K562 (cell line): ENCODE results near the gene RCL1. TPM values are rescaled to one million over a fixed set of nuclear protein-coding genes. Genes with fewer than 3 reads are reported as not detected.
"Not testable (repeated sequence)": the region's sequence is repeated elsewhere in the genome, so short reads cannot be mapped to it uniquely, and the experiment has no call there.

Experiments used
- ATAC-seq: fragments of 200-7000 bp; cut with Tn5 transposase; 3 replicates; pipeline ENCODE4 v1.9.1; 2020; ENCODE audit warnings: moderate library complexity
- BruUV-seq: library from RNA; stranded (reverse); fragments of 400-500 nt; replicated peaks from 2 replicates; lab custom pipeline; 2021; lab: Mats Ljungman, UMichigan
- CTCF ChIA-PET: fragments of 300-600 bp; formaldehyde crosslinking; extraction: SDS; loops from one replicate; lab custom pipeline; 2021; ENCODE audit warnings: low intra/inter-chr PET ratio; lab: Yijun Ruan, JAX
- POLR2A ChIA-PET: fragments of 300-600, 350-650 bp; sonication (Branson Sonifier 250); formaldehyde crosslinking; extraction: SDS; loops from one replicate; lab custom pipeline; 2021; ENCODE audit warnings: antibody characterized with exemption, inconsistent platforms; lab: Yijun Ruan, JAX
- DNase-seq, 4 experiments: peaks; one replicate each; pipeline versions ENCODE4 v3.0.0 to v3.0.0-alpha.2; 2011 to 2018; ENCODE audit warnings: low spot score in 3 of 4, mixed read lengths in 3 of 4; ENCODE audit errors: extremely low read depth in 1 of 4
- FAIRE-seq: peaks from 2 replicates; lab custom pipeline; 2011; peaks lifted over from hg19 to GRCh38; lab: Jason Lieb, UNC
- H2AFZ ChIP-seq: 2 replicates; pipeline ENCODE4 v1.6.0; 2011; ENCODE audit warnings: low read depth, low read length, control low read depth, inconsistent platforms
- H3K27ac ChIP-seq: fragments of 200-600 bp; 3 replicates; pipeline ENCODE4 v1.8.0; 2011; ENCODE audit warnings: low read depth, mild to moderate bottlenecking, control low read depth, inconsistent platforms, low read length, moderate library complexity, mixed read lengths; ENCODE audit errors: extremely low read depth
- H3K27me3 ChIP-seq, 2 experiments: fragments of 300-600 bp in 1 of 2; 2 replicates in 1 of 2; 3 replicates in 1 of 2; pipeline versions ENCODE4 v1.6.0 to v1.8.0; 2011; ENCODE audit warnings: inconsistent platforms in 2 of 2, low read length in 2 of 2, mild to moderate bottlenecking in 1 of 2, mixed read lengths in 1 of 2, moderate library complexity in 1 of 2; ENCODE audit not compliant: control insufficient read depth in 2 of 2, insufficient read depth in 2 of 2
- H3K36me3 ChIP-seq: fragments of 300-600 bp; 3 replicates; pipeline ENCODE4 v1.8.0; 2011; ENCODE audit warnings: mild to moderate bottlenecking, low read length, inconsistent platforms; ENCODE audit not compliant: control insufficient read depth, insufficient read depth
- H3K4me1 ChIP-seq, 2 experiments: fragments of 200-600 bp in 1 of 2; replicated peaks in 1 of 2; 2 replicates in 1 of 2; 3 replicates in 1 of 2; pipeline versions ENCODE4 v1.5.1 to v1.8.0; 2011; ENCODE audit warnings: inconsistent platforms in 2 of 2, low read length in 2 of 2, mild to moderate bottlenecking in 1 of 2, mixed read lengths in 1 of 2, moderate library complexity in 1 of 2; ENCODE audit not compliant: control insufficient read depth in 2 of 2, insufficient read depth in 2 of 2
- H3K4me2 ChIP-seq: 2 replicates; pipeline ENCODE4 v1.6.1; 2011; ENCODE audit warnings: low read length, control low read depth, inconsistent platforms, mixed read lengths; ENCODE audit not compliant: insufficient read depth
- H3K4me3 ChIP-seq: fragments of 200-600 bp; sonication (generic), shearing (Covaris generic); 2 replicates; pipeline ENCODE4 v1.5.1; 2016; ENCODE audit warnings: control low read depth, inconsistent platforms
- H3K79me2 ChIP-seq: fragments of 200-600 bp; 3 replicates; pipeline ENCODE4 v1.8.0; 2011; ENCODE audit warnings: low read length, inconsistent platforms; ENCODE audit not compliant: control insufficient read depth, insufficient read depth
- H3K9ac ChIP-seq, 2 experiments: 2 replicates each; pipeline versions ENCODE4 v1.6.0 to v1.6.1; 2011; ENCODE audit warnings: low read depth in 2 of 2, low read length in 2 of 2, control low read depth in 1 of 2, inconsistent platforms in 1 of 2, mild to moderate bottlenecking in 1 of 2, mixed read lengths in 1 of 2; ENCODE audit not compliant: insufficient read depth in 1 of 2
- H3K9me1 ChIP-seq: one replicate; pipeline ENCODE4 v1.6.0; 2011; ENCODE audit warnings: inconsistent platforms, mild to moderate bottlenecking, low read length, moderate library complexity; ENCODE audit not compliant: control insufficient read depth, insufficient read depth
- H3K9me3 ChIP-seq: replicated peaks from 2 replicates; pipeline ENCODE4 v1.5.1; 2011; ENCODE audit warnings: low read depth, low read length, inconsistent platforms; ENCODE audit not compliant: control insufficient read depth, insufficient read depth
- H4K20me1 ChIP-seq: replicated peaks from 2 replicates; pipeline ENCODE4 v1.6.1; 2011; ENCODE audit warnings: low read length, inconsistent platforms, mixed read lengths; ENCODE audit not compliant: control insufficient read depth, insufficient read depth
- CREB3 ChIP-seq: fragments of 450-650 bp; conservative IDR thresholded peaks from 2 replicates; pipeline ENCODE4 v1.6.1; 2016; ENCODE audit warnings: missing genetic modification characterization, low read depth, mild to moderate bottlenecking, missing compliant biosample characterization, moderate library complexity
- LEF1 ChIP-seq: fragments of 450-650 bp; IDR thresholded peaks from 2 replicates; pipeline ENCODE4 v1.6.1; 2016; ENCODE audit warnings: mild to moderate bottlenecking
- MAFG ChIP-seq: fragments of 450-650 bp; conservative IDR thresholded peaks from 2 replicates; pipeline ENCODE4 v1.6.1; 2016; ENCODE audit warnings: missing genetic modification characterization, missing compliant biosample characterization
- NCOA6 ChIP-seq: fragments of 450-650 bp; IDR thresholded peaks from 2 replicates; pipeline ENCODE4 v1.6.1; 2017; ENCODE audit warnings: mild to moderate bottlenecking
- NFXL1 ChIP-seq: fragments of 450-650 bp; formaldehyde crosslinking; IDR thresholded peaks from 2 replicates; pipeline ENCODE4 v1.4.0; 2021; ENCODE audit warnings: mild to moderate bottlenecking
- SRF ChIP-seq, 2 experiments: fragments of 250-450, 450-650 bp in 1 of 2; sonication (Bioruptor Pico) in 1 of 2; sonication (generic) in 1 of 2; formaldehyde crosslinking; IDR thresholded peaks; 2 replicates each; pipeline versions ENCODE4 v1.5.0 to v1.5.1; 2020 to 2022; ENCODE audit warnings: mild to moderate bottlenecking in 1 of 2, missing genetic modification reagents in 1 of 2
- THAP12 ChIP-seq: fragments of 250-450 bp; sonication (Bioruptor Pico); IDR thresholded peaks from 2 replicates; pipeline ENCODE4 v1.9.0; 2021; ENCODE audit warnings: mild to moderate bottlenecking, inconsistent platforms
- TRIM24 ChIP-seq, 2 experiments: fragments of 450-650 bp; IDR thresholded peaks; 2 replicates each; pipeline ENCODE4 v1.6.1; 2016
- ZNF707 ChIP-seq: fragments of 250-450 bp; sonication (Bioruptor Pico); conservative IDR thresholded peaks from 2 replicates; pipeline ENCODE4 v1.8.0; 2022; ENCODE audit warnings: inconsistent platforms, mild to moderate bottlenecking, moderate library complexity
- WGBS: fragments of 100-300 bp; shearing (Covaris generic); methylation state at CpG from one replicate; pipeline ENCODE4 v1.1.6; 2016; ENCODE audit warnings: low coverage, mixed read lengths; ENCODE audit not compliant: insufficient coverage; ENCODE audit errors: missing lambda C conversion rate; 5-methylcytosine and 5-hydroxymethylcytosine counted together
- in situ Hi-C: fragments of 300-500 bp; cut with MboI; formaldehyde crosslinking; loops from 4 replicates; pipeline ENCODE4 v1.15.0; 2018; ENCODE audit warnings: inconsistent platforms, mixed read lengths
- intact Hi-C: fragments of 100-400 bp; cut with micrococcal nuclease; formaldehyde crosslinking; loops from 2 replicates; pipeline ENCODE4 v1.14.2; 2022
- polyA plus RNA-seq, 8 experiments: library from polyadenylated mRNA; depleted of rRNA in 4 of 8; stranded (reverse) in 5 of 8; unstranded in 3 of 8; fragments of >200 nt; fragmentation: Nextera tagmentation in 2 of 8; fragmentation: Illumina TruSeq in 1 of 8; extraction: Ambion mirVana in 2 of 8; extraction: Trizol in 1 of 8; gene quantifications; 2 replicates each; pipeline versions ENCODE4 v1.2.1 to v1.2.3, GENCODE V29; 2011 to 2014; ENCODE audit warnings: inconsistent platforms in 1 of 8, missing spikeins in 1 of 8
- total RNA-seq, 7 experiments: library from RNA; depleted of rRNA in 6 of 7; stranded (reverse); fragments of >200 nt in 6 of 7; fragmentation: Illumina TruSeq in 2 of 7; extraction: Trizol in 2 of 7; gene quantifications; 2 replicates each; pipeline versions ENCODE4 v1.2.1 to v1.2.3, GENCODE V29; 2011 to 2021; ENCODE audit warnings: low replicate concordance in 1 of 7
- TF ChIP-seq, protein P1 (sequence below): IDR thresholded peaks from 2 replicates; pipeline ENCODE4 v1.6.1; 2016; ENCODE audit warnings: missing genetic modification characterization, missing compliant biosample characterization

RCL1 gene
- total and polyA plus RNA-seq, 9 of the 15 experiments (the other 6 are each of a cell fraction or from before 2014, with no cell fraction given), result 24.0 to 67.7 (median 38.6) TPM

- in situ Hi-C loops, result loop anchor here (10.0 kb wide), 3 partner anchors 230 to 840 kb away; partner anchors contain the start of gene JAK2
- H3K9me1 ChIP-seq, DNase-seq, H3K4me2 ChIP-seq, H4K20me1 ChIP-seq, H3K36me3 ChIP-seq, FAIRE-seq, H3K27ac ChIP-seq, H2AFZ ChIP-seq, H3K4me1 ChIP-seq, H3K9me3 ChIP-seq, BruUV-seq, H3K79me2 ChIP-seq, ATAC-seq, H3K9ac ChIP-seq, CTCF ChIA-PET, H3K4me3 ChIP-seq, H3K27me3 ChIP-seq: not testable (repeated sequence)
- POLR2A ChIA-PET, result interaction anchor here (0.8 kb wide), 1 partner anchor 9 kb away, joined by 3 read pairs; no protein-coding TSS in a partner anchor
- intact Hi-C loops, result loop anchor here (10.0 kb wide), 3 partner anchors 150 to 840 kb away; partner anchors contain the start of gene INSL6
- TF ChIP-seq, protein P1, sequence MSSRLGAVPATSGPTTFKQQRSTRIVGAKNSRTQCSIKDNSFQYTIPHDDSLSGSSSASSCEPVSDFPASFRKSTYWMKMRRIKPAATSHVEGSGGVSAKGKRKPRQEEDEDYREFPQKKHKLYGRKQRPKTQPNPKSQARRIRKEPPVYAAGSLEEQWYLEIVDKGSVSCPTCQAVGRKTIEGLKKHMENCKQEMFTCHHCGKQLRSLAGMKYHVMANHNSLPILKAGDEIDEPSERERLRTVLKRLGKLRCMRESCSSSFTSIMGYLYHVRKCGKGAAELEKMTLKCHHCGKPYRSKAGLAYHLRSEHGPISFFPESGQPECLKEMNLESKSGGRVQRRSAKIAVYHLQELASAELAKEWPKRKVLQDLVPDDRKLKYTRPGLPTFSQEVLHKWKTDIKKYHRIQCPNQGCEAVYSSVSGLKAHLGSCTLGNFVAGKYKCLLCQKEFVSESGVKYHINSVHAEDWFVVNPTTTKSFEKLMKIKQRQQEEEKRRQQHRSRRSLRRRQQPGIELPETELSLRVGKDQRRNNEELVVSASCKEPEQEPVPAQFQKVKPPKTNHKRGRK (tag), result peak; percentile 55
Observed at GRCh38 chr9:4754530-4754929, 38.2 kb upstream of the RCL1 start.

DNA sequence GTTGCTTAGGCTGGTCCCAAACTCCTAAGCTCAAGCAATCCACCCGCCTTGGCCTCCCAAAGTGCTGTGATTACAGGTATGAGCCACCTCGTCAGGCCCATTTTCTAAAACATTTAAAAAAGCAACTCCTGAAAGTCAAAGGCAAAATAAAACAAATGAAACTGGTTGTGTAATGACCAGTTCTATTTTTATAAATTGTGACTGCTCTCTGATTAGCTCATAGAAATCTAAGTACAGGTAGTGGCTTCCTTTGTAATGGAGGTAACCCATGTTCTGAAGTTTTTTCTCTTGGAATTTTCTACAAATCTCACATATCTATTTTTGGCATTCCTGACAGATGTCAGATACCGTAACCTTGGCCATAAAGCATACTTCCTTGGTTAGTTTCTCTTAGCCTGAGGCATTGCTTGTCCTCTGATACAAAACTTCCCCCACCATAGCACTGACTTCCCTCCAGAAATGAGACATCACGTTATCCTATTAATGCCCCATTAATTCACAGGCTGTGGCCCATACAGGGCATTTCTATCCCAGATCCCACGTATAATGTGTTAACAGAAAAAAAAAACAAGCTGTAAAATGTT lies 37.6 kb upstream of the RCL1 start:
- Histone ChIP-seq H3K9me1 (no peaks in the 10 kb centered on the region), H3K4me1 (peaks cover 0 to 2% of the 10 kb centered on the region in 2 experiments; a peak in 2 of 5 replicates), H3K4me2 (no peak overlapping the region), H4K20me1 (no peaks in the 10 kb centered on the region), H3K36me3 (no peaks in the 10 kb centered on the region), H3K4me3 (no peak overlapping the region), H3K27ac (no peak overlapping the region), H3K9me3 (no peaks in the 10 kb centered on the region), H3K79me2 (no peaks in the 10 kb centered on the region), H3K27me3 (no peaks in the 10 kb centered on the region), H3K9ac (no peak overlapping the region), H2AFZ (no peak overlapping the region)
- ATAC-seq (no peak), FAIRE-seq (no peak), DNase-seq (no peak)
- in situ Hi-C loops, result loop anchor here (10.0 kb wide), 3 partner anchors 230 to 840 kb away; partner anchors contain the start of gene JAK2
- ChIA-PET CTCF (interaction anchor here (0.7 kb wide), 1 partner anchor 232 kb away, joined by 3 read pairs; no protein-coding TSS in a partner anchor), POLR2A (interaction anchor here (0.8 kb wide), 2 partner anchors 10 to 22 kb away, joined by 3 to 5 read pairs; no protein-coding TSS in a partner anchor)
- intact Hi-C loops, result loop anchor here (5.0 to 10.0 kb wide), 4 partner anchors 150 to 840 kb away; partner anchors contain the start of gene INSL6
- no TSS peak for BruUV-seq
- 47% methylated on average over 5 of the region's 5 CpGs for WGBS
- TF ChIP-seq NCOA6 (no peak), MAFG (tag) (no peak), NFXL1 (CRISPR knock-in tag) (no peak), THAP12 (CRISPR knock-in tag) (no peak), CREB3 (no peak), LEF1 (no peak), SRF (CRISPR knock-in tag; IDR thresholded peaks at IDR 0.05) (no peak), TRIM24 (IDR thresholded peaks at IDR 0.05) (no peak), ZNF707 (no peak)
